H9 (cell line): ENCODE measurements around the gene MESD. TPM values are rescaled to one million over a fixed set of nuclear protein-coding genes. Genes with fewer than 3 reads are reported as not detected.

ENCODE experiments used
- DNase-seq: peaks from one replicate; pipeline ENCODE4 v3.0.0-alpha.2; 2017
- H2AFZ ChIP-seq: one replicate; pipeline ENCODE4 v1.6.1; 2013; ENCODE audit warnings: mild to moderate bottlenecking, low read length, control low read depth, moderate library complexity
- H2AK5ac ChIP-seq: 2 replicates; pipeline ENCODE4 v1.6.1; 2013; ENCODE audit warnings: low read length, control low read depth, mixed read lengths; ENCODE audit not compliant: insufficient read length
- H2BK120ac ChIP-seq: one replicate; pipeline ENCODE4 v1.6.1; 2013; ENCODE audit warnings: low read depth, mild to moderate bottlenecking, low read length, control low read depth, inconsistent platforms; ENCODE audit not compliant: poor library complexity, severe bottlenecking
- H2BK12ac ChIP-seq: 2 replicates; pipeline ENCODE4 v1.6.1; 2013; ENCODE audit warnings: low read length, control low read depth, mixed read lengths, low read depth; ENCODE audit not compliant: insufficient read length
- H2BK15ac ChIP-seq: 2 replicates; pipeline ENCODE4 v1.6.1; 2013; ENCODE audit warnings: low read depth, low read length, control low read depth
- H2BK20ac ChIP-seq: one replicate; pipeline ENCODE4 v1.6.1; 2013; ENCODE audit warnings: low read depth, mild to moderate bottlenecking, low read length, control low read depth, inconsistent platforms; ENCODE audit not compliant: poor library complexity, severe bottlenecking
- H2BK5ac ChIP-seq: 2 replicates; pipeline ENCODE4 v1.6.1; 2013; ENCODE audit warnings: low read length, control low read depth, mixed read lengths; ENCODE audit not compliant: insufficient read length
- H3K14ac ChIP-seq: 2 replicates; pipeline ENCODE4 v1.6.1; 2013; ENCODE audit warnings: low read length, control low read depth; ENCODE audit not compliant: insufficient read depth
- H3K18ac ChIP-seq: 2 replicates; pipeline ENCODE4 v1.6.1; 2013; ENCODE audit warnings: low read depth, mild to moderate bottlenecking, mixed read lengths, low read length, control low read depth; ENCODE audit not compliant: insufficient read length
- H3K23ac ChIP-seq: 2 replicates; pipeline ENCODE4 v1.6.1; 2013; ENCODE audit warnings: low read length, control low read depth, mixed read lengths, low read depth; ENCODE audit not compliant: insufficient read length
- H3K23me2 ChIP-seq: 2 replicates; pipeline ENCODE4 v1.6.1; 2013; ENCODE audit warnings: low read depth, mild to moderate bottlenecking, mixed read lengths, low read length, control low read depth; ENCODE audit not compliant: insufficient read length, poor library complexity, severe bottlenecking
- H3K27ac ChIP-seq: 2 replicates; pipeline ENCODE4 v1.5.1; 2013; ENCODE audit warnings: low read length, control low read depth, mixed read lengths, low read depth; ENCODE audit not compliant: insufficient read length
- H3K27me3 ChIP-seq: 2 replicates; pipeline ENCODE4 v1.6.1; 2013; ENCODE audit warnings: low read length, control low read depth, inconsistent platforms; ENCODE audit not compliant: insufficient read depth
- H3K4ac ChIP-seq: 2 replicates; pipeline ENCODE4 v1.6.1; 2013; ENCODE audit warnings: low read depth, mild to moderate bottlenecking, control low read depth, inconsistent platforms, low read length, moderate library complexity
- H3K4me1 ChIP-seq: 2 replicates; pipeline ENCODE4 v1.6.1; 2013; ENCODE audit warnings: low read length, control low read depth, inconsistent platforms; ENCODE audit not compliant: insufficient read depth
- H3K4me2 ChIP-seq: 2 replicates; pipeline ENCODE4 v1.6.1; 2013; ENCODE audit warnings: low read length, control low read depth, mixed read lengths; ENCODE audit not compliant: insufficient read length, insufficient read depth
- H3K56ac ChIP-seq: 2 replicates; pipeline ENCODE4 v1.6.1; 2013; ENCODE audit warnings: low read depth, mild to moderate bottlenecking, mixed read lengths, low read length, control low read depth; ENCODE audit not compliant: insufficient read length
- H3K79me1 ChIP-seq: 2 replicates; pipeline ENCODE4 v1.6.1; 2013; ENCODE audit warnings: low read depth, mild to moderate bottlenecking, moderate library complexity, low read length, control low read depth, inconsistent platforms; ENCODE audit not compliant: insufficient read depth, poor library complexity, severe bottlenecking
- H3K79me2 ChIP-seq: 2 replicates; pipeline ENCODE4 v1.6.1; 2013; ENCODE audit warnings: low read length, control low read depth, inconsistent platforms; ENCODE audit not compliant: insufficient read depth
- H3K9ac ChIP-seq: 2 replicates; pipeline ENCODE4 v1.6.1; 2013; ENCODE audit warnings: low read length, control low read depth, mixed read lengths; ENCODE audit not compliant: insufficient read length; ENCODE audit errors: extremely low read depth
- H3K9me3 ChIP-seq: one replicate; pipeline ENCODE4 v1.6.1; 2013; ENCODE audit warnings: low read depth, low read length, inconsistent platforms; ENCODE audit not compliant: control insufficient read depth
- H3T11ph ChIP-seq: one replicate; pipeline ENCODE4 v1.6.1; 2013; ENCODE audit warnings: mild to moderate bottlenecking, low read length, control low read depth, inconsistent platforms
- H4K20me1 ChIP-seq: one replicate; pipeline ENCODE4 v1.6.1; 2013; ENCODE audit not compliant: control insufficient read depth, insufficient read length, insufficient read depth
- H4K5ac ChIP-seq: 2 replicates; pipeline ENCODE4 v1.6.1; 2013; ENCODE audit warnings: low read depth, mild to moderate bottlenecking, mixed read lengths, low read length, control low read depth; ENCODE audit not compliant: insufficient read length
- H4K8ac ChIP-seq: replicated peaks from 2 replicates; pipeline ENCODE4 v1.6.1; 2013; ENCODE audit warnings: low read length, control low read depth, mixed read lengths, low read depth; ENCODE audit not compliant: insufficient read length
- H4K91ac ChIP-seq: 2 replicates; pipeline ENCODE4 v1.6.1; 2013; ENCODE audit warnings: low read depth, mild to moderate bottlenecking, moderate library complexity, mixed read lengths, low read length, control low read depth; ENCODE audit not compliant: insufficient read length
- H3K27ac Mint-ChIP-seq, 3 experiments: 2 replicates in 2 of 3; 3 replicates in 1 of 3; pipeline ENCODE4 v1.8.0; 2020 to 2021; ENCODE audit warnings: mixed read lengths in 3 of 3, mild to moderate bottlenecking in 1 of 3, moderate library complexity in 1 of 3
- H3K27me3 Mint-ChIP-seq: 2 replicates; pipeline ENCODE4 v1.8.0; 2021; ENCODE audit warnings: low read depth, mild to moderate bottlenecking, moderate library complexity, mixed read lengths
- H3K36me3 Mint-ChIP-seq, 3 experiments: 2 replicates in 2 of 3; 3 replicates in 1 of 3; pipeline ENCODE4 v1.8.0; 2020 to 2021; ENCODE audit warnings: low read depth in 3 of 3, mixed read lengths in 3 of 3; ENCODE audit not compliant: insufficient read depth in 1 of 3
- H3K4me1 Mint-ChIP-seq, 2 experiments: 2 replicates each; pipeline ENCODE4 v1.8.0; 2020; ENCODE audit warnings: mixed read lengths in 2 of 2
- H3K4me3 Mint-ChIP-seq, 2 experiments: 2 replicates in 1 of 2; 3 replicates in 1 of 2; pipeline ENCODE4 v1.8.0; 2020 to 2021; ENCODE audit warnings: mild to moderate bottlenecking in 2 of 2, mixed read lengths in 2 of 2, moderate library complexity in 1 of 2
- H3K9me3 Mint-ChIP-seq, 2 experiments: 2 replicates in 1 of 2; 3 replicates in 1 of 2; pipeline ENCODE4 v1.8.0; 2020; ENCODE audit warnings: mild to moderate bottlenecking in 2 of 2, mixed read lengths in 2 of 2, moderate library complexity in 1 of 2
- CTCF ChIP-seq: fragments of 200-600 bp; sonication (generic); conservative IDR thresholded peaks from 3 replicates; pipeline ENCODE4 v1.8.0; 2021; ENCODE audit warnings: antibody characterized with exemption, mild to moderate bottlenecking
- WGBS: extraction: QIAGEN DNeasy Blood & Tissue Kit; methylation state at CpG from one replicate; pipeline ENCODE4 v1.1.7; 2013; ENCODE audit warnings: missing lambda C conversion rate, low lambda C conversion rate, mixed read lengths; ENCODE audit not compliant: insufficient read length; ENCODE audit errors: extremely low coverage; 5-methylcytosine and 5-hydroxymethylcytosine counted together
- total RNA-seq: library from RNA; stranded (reverse); gene quantifications from 2 replicates; pipeline ENCODE4 v1.2.1, GENCODE V29; 2021

MESD gene
- total RNA-seq, 1 experiment from 2014 or later, result 29.1 TPM

- no peak overlapping the region for H2AFZ ChIP-seq
- no peaks in the 10 kb centered on the region; the same call in 1 of the 2 replicates for H3K79me2 ChIP-seq
- no peak overlapping the region for H2AK5ac ChIP-seq
- H3K14ac ChIP-seq, result no peak overlapping the region
- no peak for DNase-seq
- H3K9ac ChIP-seq, result no peak overlapping the region
- H2BK5ac ChIP-seq, result no peak overlapping the region
- no peak overlapping the region for H4K8ac ChIP-seq
- H3T11ph ChIP-seq, result no peak overlapping the region
- no peak overlapping the region for H4K91ac ChIP-seq
- no peak overlapping the region for H2BK15ac ChIP-seq
- peaks cover 16% of the 10 kb centered on the region for H3K23me2 ChIP-seq
- no peak overlapping the region for H4K5ac ChIP-seq
- Mint-ChIP-seq H3K4me3 (no peak overlapping the region), H3K9me3 (no peaks in the 10 kb centered on the region), H3K36me3 (peaks cover under 1 to 3% (median 1%) of the 10 kb centered on the region in 3 experiments; a peak in 3 of 7 replicates), H3K27me3 (no peaks in the 10 kb centered on the region; the same call in 1 of the 2 replicates), H3K27ac (no peak overlapping the region), H3K4me1 (peaks cover 9 to 15% of the 10 kb centered on the region in 2 experiments)
- no peak overlapping the region for H2BK20ac ChIP-seq
- H3K4me2 ChIP-seq, result no peak overlapping the region
- no peak overlapping the region for H2BK12ac ChIP-seq
- H4K20me1 ChIP-seq, result peaks cover 3% of the 10 kb centered on the region
- no peaks in the 10 kb centered on the region; the same call in 1 of the 2 replicates for H3K4me1 ChIP-seq
- WGBS, result no CpG with 5 or more reads among the region's 1 CpG
- H3K18ac ChIP-seq, result no peak overlapping the region
- no peak overlapping the region for H3K23ac ChIP-seq
- H3K27me3 ChIP-seq, result no peaks in the 10 kb centered on the region
- no peak overlapping the region for H3K4ac ChIP-seq
- H3K27ac ChIP-seq, result no peak overlapping the region
- H2BK120ac ChIP-seq, result no peak overlapping the region
- TF ChIP-seq CTCF, result no peak
- no peak overlapping the region for H3K56ac ChIP-seq
- no peaks in the 10 kb centered on the region for H3K79me1 ChIP-seq
- no peaks in the 10 kb centered on the region for H3K9me3 ChIP-seq
Measured at GRCh38 chr15:80998251-80998650, 8.6 kb upstream of the MESD start.
